HG03196 (cell line): Measurements from ENCODE around the gene HDGFL2.

ENCODE experiments used
- ATAC-seq: cut with Tn5 transposase; IDR thresholded peaks from one replicate; pipeline ENCODE4 v1.9.1; 2021; ENCODE audit not compliant: unreplicated experiment

HDGFL2 gene

DNA sequence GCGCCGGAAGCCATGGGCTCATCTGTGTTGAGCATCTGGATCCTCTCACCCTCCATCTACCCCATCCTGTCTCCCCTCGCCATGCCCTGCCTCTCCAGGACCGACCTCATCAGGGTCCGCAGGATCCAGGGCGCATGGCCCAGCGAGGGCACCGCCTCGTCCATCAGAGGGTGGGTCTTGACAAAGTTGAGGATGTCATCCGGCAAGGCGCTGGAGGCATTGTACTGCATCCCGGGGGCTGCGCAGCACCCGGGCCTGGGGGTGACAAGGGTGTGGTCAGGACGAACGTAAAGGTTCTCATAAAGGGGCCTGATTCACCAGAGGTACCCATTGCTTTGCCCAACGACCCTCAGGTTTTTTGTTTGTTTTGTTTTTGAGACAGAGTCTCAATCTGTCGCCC lies 77.9 kb downstream of the HDGFL2 start:
- no peak for ATAC-seq

DNA sequence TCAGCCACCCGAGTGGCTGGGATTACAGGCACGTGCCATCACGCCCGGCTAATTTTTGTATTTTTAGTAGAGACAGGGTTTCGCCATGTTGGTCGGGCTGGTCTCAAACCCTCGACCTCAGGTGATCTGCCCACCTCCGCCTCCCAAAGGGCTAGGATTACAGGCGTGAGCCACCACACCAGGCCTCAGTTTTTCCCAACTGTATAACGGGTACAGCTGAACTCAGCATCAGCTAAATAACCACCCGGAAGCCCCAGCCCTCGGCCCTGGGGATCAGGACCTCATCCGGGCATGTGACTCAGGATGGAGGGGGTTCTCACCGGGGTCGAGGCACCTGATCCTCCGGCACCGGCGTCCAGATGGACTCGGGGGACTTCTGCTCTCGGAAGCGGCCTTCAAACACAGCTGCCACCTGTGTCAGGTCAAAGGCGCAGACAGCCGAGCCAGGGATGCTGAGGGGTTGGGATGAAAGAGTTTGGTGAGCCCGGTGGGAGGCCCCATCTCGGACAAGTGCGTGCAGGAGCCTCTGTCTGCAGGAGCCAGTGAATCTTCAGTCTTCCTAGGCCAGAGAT lies 78.5 kb downstream of the HDGFL2 start:
- no peak for ATAC-seq
